NT2/D1 (cell line): ENCODE results near the gene REV3L.
"Not testable (repeated sequence)": the region's sequence is repeated elsewhere in the genome, so short reads cannot be mapped to it uniquely, and the experiment has no call there.

ENCODE experiments used
- DNase-seq: peaks from one replicate; pipeline ENCODE4 v3.0.0-alpha.2; 2011; ENCODE audit warnings: low read depth, low spot score
- H3K27me3 ChIP-seq: 2 replicates; pipeline ENCODE4 v1.6.0; 2011; ENCODE audit warnings: mild to moderate bottlenecking; ENCODE audit not compliant: insufficient read length, insufficient read depth
- H3K36me3 ChIP-seq: 2 replicates; pipeline ENCODE4 v1.6.1; 2011; ENCODE audit warnings: mild to moderate bottlenecking, low read length, mixed read lengths; ENCODE audit not compliant: insufficient read depth, insufficient read length
- H3K4me1 ChIP-seq: 2 replicates; pipeline ENCODE4 v1.5.1; 2011; ENCODE audit not compliant: insufficient read depth, insufficient read length
- H3K4me3 ChIP-seq: 2 replicates; pipeline ENCODE4 v1.5.1; 2011; ENCODE audit warnings: low read depth; ENCODE audit not compliant: insufficient read length
- H3K9ac ChIP-seq: 2 replicates; pipeline ENCODE4 v1.6.0; 2011; ENCODE audit warnings: low read depth; ENCODE audit not compliant: insufficient read length
- H3K9me3 ChIP-seq: 2 replicates; pipeline ENCODE4 v1.5.1; 2011; ENCODE audit warnings: mild to moderate bottlenecking, low read length; ENCODE audit not compliant: insufficient read depth
- SUZ12 ChIP-seq: IDR thresholded peaks from 2 replicates; pipeline ENCODE4 v1.6.1; 2011; ENCODE audit not compliant: insufficient read length, insufficient read depth; ENCODE audit errors: extremely low read depth
- YY1 ChIP-seq: IDR thresholded peaks from 2 replicates; pipeline ENCODE4 v1.6.1; 2011; ENCODE audit not compliant: insufficient read length, insufficient read depth
- ZNF274 ChIP-seq: IDR thresholded peaks from 2 replicates; pipeline ENCODE4 v1.6.1; 2011; ENCODE audit warnings: mild to moderate bottlenecking, low read depth, low read length

REV3L gene

DNA sequence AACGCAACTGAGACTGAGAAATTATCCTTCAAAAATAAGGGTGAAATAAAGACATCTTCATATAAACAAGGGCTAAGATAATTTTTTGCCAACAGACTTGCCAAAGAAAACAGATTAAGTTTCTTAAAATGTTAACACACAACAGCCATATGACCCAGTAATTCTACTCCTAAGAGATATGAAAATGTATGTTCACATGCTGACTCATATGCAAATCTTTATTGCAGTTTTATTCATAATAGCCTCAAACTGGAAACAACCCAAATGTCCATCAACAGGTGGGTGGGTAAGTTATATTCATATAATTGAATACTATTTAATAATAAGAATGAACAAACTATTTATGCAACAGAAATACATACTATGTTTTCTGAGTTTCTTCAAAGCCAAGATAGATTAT is 140.1 kb downstream of the REV3L start:
- H3K4me1 ChIP-seq = no peaks in the 10 kb centered on the region
- H3K9me3 ChIP-seq = no peaks in the 10 kb centered on the region
- H3K27me3 ChIP-seq = no peaks in the 10 kb centered on the region
- DNase-seq = no peak
- TF ChIP-seq ZNF274 (no peak), YY1 (no peak), SUZ12 (no peak)
- no peak overlapping the region for H3K9ac ChIP-seq
- H3K36me3 ChIP-seq = peaks cover 6% of the 10 kb centered on the region
- no peak overlapping the region for H3K4me3 ChIP-seq

DNA sequence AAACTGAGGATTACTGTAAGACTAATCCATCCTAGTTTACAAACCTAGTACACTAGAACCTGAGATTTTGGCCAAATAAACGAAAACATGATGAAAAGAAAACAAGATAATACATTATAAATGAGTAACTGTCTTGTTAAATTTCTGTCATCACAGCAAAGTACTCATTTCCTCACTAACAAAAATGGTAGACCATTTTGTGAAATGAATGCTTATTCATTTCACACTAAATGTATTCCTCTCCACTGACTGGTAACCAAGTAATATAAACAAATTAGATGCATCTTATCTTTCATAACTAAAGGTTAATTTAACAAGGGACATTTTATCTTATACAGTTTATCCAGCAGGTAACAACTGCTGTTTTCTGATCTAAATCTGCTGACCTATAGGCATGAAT is 143.7 kb downstream of the REV3L start:
- Histone ChIP-seq H3K27me3 (no peaks in the 10 kb centered on the region), H3K4me3 (no peak overlapping the region), H3K4me1 (no peaks in the 10 kb centered on the region), H3K9ac (no peak overlapping the region), H3K9me3 (no peaks in the 10 kb centered on the region), H3K36me3 (peaks cover 4% of the 10 kb centered on the region)
- TF ChIP-seq ZNF274 (no peak), YY1 (no peak)
- DNase-seq = no peak

DNA sequence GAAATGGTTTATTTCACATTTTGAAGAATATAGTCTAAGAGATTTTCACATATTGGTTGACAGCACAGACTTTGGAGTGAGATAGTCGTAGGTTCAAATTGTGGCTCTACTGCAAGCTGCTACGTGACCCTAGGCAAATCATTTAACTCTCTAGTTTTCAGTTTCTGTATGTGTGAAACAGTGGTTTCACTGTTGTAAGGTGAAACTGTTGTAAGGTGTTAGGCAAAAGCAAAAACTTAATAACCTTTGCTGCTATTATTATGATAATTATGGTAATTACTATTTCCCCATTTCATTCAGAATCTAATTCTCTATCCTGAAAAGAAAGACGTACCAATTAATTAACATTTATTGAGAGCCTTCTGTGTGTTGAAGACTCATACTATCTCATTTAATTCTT is 144.2 kb downstream of the REV3L start:
- Histone ChIP-seq H3K4me1 (no peaks in the 10 kb centered on the region), H3K9me3 (no peaks in the 10 kb centered on the region), H3K27me3 (no peaks in the 10 kb centered on the region), H3K9ac (no peak overlapping the region), H3K36me3 (peaks cover 3% of the 10 kb centered on the region), H3K4me3 (no peak overlapping the region)
- DNase-seq = no peak
- no peak for TF ChIP-seq SUZ12

DNA sequence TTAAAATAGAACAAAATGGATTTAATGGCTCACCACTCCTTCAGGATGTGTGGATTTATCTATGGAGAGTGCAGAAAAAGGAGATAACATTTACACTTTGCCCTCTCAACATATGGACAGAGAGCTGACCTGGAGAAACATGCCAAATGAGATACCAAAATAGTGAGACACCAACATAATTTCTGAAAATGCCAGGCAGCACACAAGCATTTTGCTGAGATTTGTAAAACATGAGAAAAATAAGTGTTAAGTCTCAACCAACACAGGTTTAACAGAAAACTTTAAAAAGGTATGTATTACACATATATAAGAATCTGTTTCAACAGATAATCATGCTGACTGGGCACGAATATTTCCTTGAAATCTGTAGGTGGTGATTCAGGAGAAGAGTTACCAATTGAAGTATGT is 145.2 kb downstream of the REV3L start:
- DNase-seq = no peak
- H3K27me3 ChIP-seq = no peaks in the 10 kb centered on the region
- no peaks in the 10 kb centered on the region for H3K9me3 ChIP-seq
- H3K36me3 ChIP-seq = no peaks in the 10 kb centered on the region
- H3K9ac ChIP-seq = no peak overlapping the region
- TF ChIP-seq ZNF274 (no peak), YY1 (no peak), SUZ12 (no peak)
- no peaks in the 10 kb centered on the region for H3K4me1 ChIP-seq
- H3K4me3 ChIP-seq = no peak overlapping the region

DNA sequence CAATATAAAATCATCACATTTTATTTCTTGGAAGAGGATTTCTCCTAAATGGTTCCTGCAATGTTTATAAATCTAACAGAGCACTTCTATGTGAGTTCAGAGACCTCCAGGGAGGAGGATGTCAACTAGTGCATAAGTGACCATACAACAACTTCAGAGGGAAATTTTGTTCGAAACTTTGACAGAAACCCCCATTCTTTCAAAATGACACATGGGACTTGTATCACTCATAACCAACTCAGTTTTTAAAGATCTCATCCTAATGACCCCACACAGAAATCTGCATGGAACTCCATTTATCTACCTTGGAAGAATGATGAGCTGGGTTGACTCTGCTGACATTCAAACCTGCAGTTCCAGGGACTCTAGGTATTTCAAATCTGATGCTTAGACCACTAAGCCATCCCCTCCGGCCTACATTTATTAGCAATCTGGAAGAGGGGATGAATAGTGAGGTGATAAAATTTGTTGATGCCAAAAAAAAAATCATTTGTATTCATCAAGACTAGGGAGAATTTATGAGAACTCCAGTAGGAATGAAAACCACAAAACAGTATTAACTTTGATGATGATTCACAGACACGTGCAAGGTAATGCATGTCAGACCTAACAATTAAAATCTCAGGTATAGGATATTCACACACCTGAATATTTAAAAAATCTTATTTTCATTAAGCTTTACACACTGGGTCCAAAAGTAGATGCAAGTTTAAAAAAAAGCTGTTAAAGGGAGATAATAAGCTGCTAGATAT is 153.0 kb downstream of the REV3L start:
- H3K9me3 ChIP-seq = no peaks in the 10 kb centered on the region
- no peak overlapping the region for H3K4me3 ChIP-seq
- H3K4me1 ChIP-seq = no peaks in the 10 kb centered on the region
- peaks cover 17% of the 10 kb centered on the region for H3K36me3 ChIP-seq
- no peak overlapping the region for H3K9ac ChIP-seq
- no peak for DNase-seq
- no peaks in the 10 kb centered on the region for H3K27me3 ChIP-seq
- TF ChIP-seq YY1 (no peak), ZNF274 (no peak), SUZ12 (no peak)

DNA sequence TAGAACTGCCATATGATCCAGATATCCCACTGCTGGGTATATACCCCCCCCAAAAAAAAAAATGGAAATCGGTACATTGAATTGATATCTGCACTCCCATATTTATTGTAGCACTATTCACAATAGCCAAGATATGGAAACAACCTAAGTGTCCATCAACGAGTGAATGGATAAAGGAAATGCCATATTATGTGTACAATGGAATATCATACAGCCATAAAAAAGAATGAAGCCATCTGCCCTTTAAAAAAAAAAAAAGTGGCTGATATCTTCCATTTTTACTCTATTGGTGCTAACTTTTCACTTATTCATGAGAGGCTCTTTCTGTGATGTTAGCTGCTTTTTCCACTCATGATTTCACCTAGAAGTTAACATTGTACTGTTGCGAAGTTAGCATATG is 156.5 kb downstream of the REV3L start:
- no peaks in the 10 kb centered on the region for H3K4me1 ChIP-seq
- TF ChIP-seq SUZ12 = no peak
- no peak for TF ChIP-seq YY1
- TF ChIP-seq ZNF274 = no peak
- DNase-seq = no peak
- no peaks in the 10 kb centered on the region for H3K9me3 ChIP-seq
- peaks cover 17% of the 10 kb centered on the region for H3K36me3 ChIP-seq
- no peak overlapping the region for H3K4me3 ChIP-seq
- no peaks in the 10 kb centered on the region for H3K27me3 ChIP-seq
- no peak overlapping the region for H3K9ac ChIP-seq

DNA sequence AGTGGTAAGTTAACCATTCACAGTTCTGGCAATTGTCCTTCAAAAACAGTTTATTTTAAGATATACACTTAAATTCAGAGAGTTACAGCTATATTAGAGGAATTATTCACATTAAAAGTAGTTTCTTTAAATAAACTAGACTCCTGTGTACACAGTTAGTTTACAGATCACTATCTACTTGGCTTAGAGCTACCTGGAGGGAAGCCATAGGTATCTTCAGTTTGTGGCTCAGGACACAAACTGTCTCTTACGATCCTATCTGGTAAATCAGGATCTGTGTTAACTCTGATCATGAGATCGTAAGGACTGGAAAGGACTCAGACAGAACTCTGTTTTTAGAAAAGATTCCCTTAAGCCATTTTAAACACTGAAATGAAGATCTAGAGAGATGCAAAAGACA is 160.9 kb downstream of the REV3L start:
- TF ChIP-seq SUZ12 (no peak), YY1 (no peak)
- no peaks in the 10 kb centered on the region for H3K9me3 ChIP-seq
- no peaks in the 10 kb centered on the region for H3K4me1 ChIP-seq
- peaks cover 3% of the 10 kb centered on the region for H3K36me3 ChIP-seq
- no peaks in the 10 kb centered on the region for H3K27me3 ChIP-seq
- H3K9ac ChIP-seq = no peak overlapping the region
- no peak for DNase-seq
- no peak overlapping the region for H3K4me3 ChIP-seq

DNA sequence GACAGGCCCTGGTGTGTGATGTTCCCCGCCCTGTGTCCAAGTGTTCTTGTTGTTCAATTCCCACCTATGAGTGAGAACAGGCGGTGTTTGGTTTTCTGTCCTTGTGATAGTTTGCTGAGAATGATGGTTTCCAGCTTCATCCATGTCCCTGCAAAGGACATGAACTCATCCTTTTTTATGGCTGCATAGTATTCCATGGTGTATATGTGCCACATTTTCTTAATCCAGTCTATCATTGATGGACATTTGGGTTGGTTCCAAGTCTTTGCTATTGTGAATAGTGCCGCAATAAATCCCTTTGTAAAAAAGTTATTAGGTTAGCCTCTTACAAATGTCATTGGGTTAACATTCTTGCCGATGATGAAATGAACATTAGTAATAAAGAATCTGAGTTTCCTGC is 175.1 kb downstream of the REV3L start:
- not testable (repeated sequence) for H3K27me3 ChIP-seq, DNase-seq, H3K4me1 ChIP-seq, H3K9me3 ChIP-seq, H3K9ac ChIP-seq, H3K4me3 ChIP-seq
- peaks cover 37% of the 10 kb centered on the region for H3K36me3 ChIP-seq
